ENCODE results near the gene PIP5K1C. TPM values are rescaled to one million over a fixed set of nuclear protein-coding genes. Genes with fewer than 3 reads are reported as not detected.
A peak's percentile ranks its signal among the peaks of the same experiment; 100 is the strongest.
"Not testable (repeated sequence)": the region's sequence is repeated elsewhere in the genome, so short reads cannot be mapped to it uniquely, and the experiment has no call there.

PIP5K1C gene
- total RNA-seq, 1 experiment from 2014 or later: 11.8 TPM

- no peaks in the 10 kb centered on the region for H3K27me3 ChIP-seq
- no peak overlapping the region for H3K27ac ChIP-seq
- no peak for DNase-seq
- peaks cover 11% of the 10 kb centered on the region for H3K36me3 ChIP-seq
- H3K9me3 ChIP-seq (replicated peaks): no peaks in the 10 kb centered on the region
- H3K4me1 ChIP-seq: peaks cover 22% of the 10 kb centered on the region
- no peak overlapping the region for H3K4me3 ChIP-seq
Measured at GRCh38 chr19:3657395-3657769, 42.9 kb downstream of the PIP5K1C start.

- Histone ChIP-seq H3K27me3 (no peaks in the 10 kb centered on the region), H3K9me3 (replicated peaks) (no peaks in the 10 kb centered on the region), H3K36me3 (peaks cover 11% of the 10 kb centered on the region), H3K4me1 (peaks cover 22% of the 10 kb centered on the region), H3K4me3 (no peak overlapping the region), H3K27ac (no peak overlapping the region; the same call in 1 of the 2 replicates)
- no peak for DNase-seq
Measured at GRCh38 chr19:3656747-3657394, 43.4 kb downstream of the PIP5K1C start.

- H3K27me3 ChIP-seq: no peaks in the 10 kb centered on the region
- H3K4me1 ChIP-seq: peaks cover 22% of the 10 kb centered on the region
- peak overlapping the region; percentile 89 for H3K27ac ChIP-seq
- H3K9me3 ChIP-seq (replicated peaks): no peaks in the 10 kb centered on the region
- peak; percentile 68 to 78 for DNase-seq
- H3K36me3 ChIP-seq: peaks cover 6% of the 10 kb centered on the region; the same call in 1 of the 2 replicates
- peak overlapping the region; percentile 30 for H3K4me3 ChIP-seq
Measured at GRCh38 chr19:3656073-3656746, 44.1 kb downstream of the PIP5K1C start.

GRCh38 chr19:3655402-3656072 is 44.7 kb downstream of the PIP5K1C start:
- peaks cover 5% of the 10 kb centered on the region; the same call in 1 of the 2 replicates for H3K36me3 ChIP-seq
- peak overlapping the region; percentile 89 for H3K27ac ChIP-seq
- H3K4me3 ChIP-seq: peak overlapping the region; percentile 30
- DNase-seq: peak; percentile 97 to 98
- H3K9me3 ChIP-seq (replicated peaks): no peaks in the 10 kb centered on the region
- H3K27me3 ChIP-seq: no peaks in the 10 kb centered on the region
- peaks cover 16% of the 10 kb centered on the region for H3K4me1 ChIP-seq

GRCh38 chr19:3653865-3654513 is 46.3 kb downstream of the PIP5K1C start:
- Histone ChIP-seq H3K27me3 (no peaks in the 10 kb centered on the region), H3K9me3 (replicated peaks) (no peaks in the 10 kb centered on the region), H3K4me1 (peaks cover 14% of the 10 kb centered on the region), H3K27ac (no peak overlapping the region), H3K4me3 (no peak overlapping the region), H3K36me3 (peaks cover 5% of the 10 kb centered on the region; the same call in 1 of the 2 replicates)
- peak in 1 of 2 experiments; percentile 44 for DNase-seq

GRCh38 chr19:3653081-3653795 is 47.0 kb downstream of the PIP5K1C start:
- H3K27me3 ChIP-seq: no peaks in the 10 kb centered on the region
- H3K9me3 ChIP-seq (replicated peaks): no peaks in the 10 kb centered on the region
- H3K4me1 ChIP-seq: peaks cover 14% of the 10 kb centered on the region
- H3K4me3 ChIP-seq: no peak overlapping the region
- H3K27ac ChIP-seq: no peak overlapping the region
- no peak for DNase-seq
- H3K36me3 ChIP-seq: peaks cover 5% of the 10 kb centered on the region; the same call in 1 of the 2 replicates

GRCh38 chr19:3652422-3652821 is 47.8 kb downstream of the PIP5K1C start:
- Histone ChIP-seq H3K27ac (no peak overlapping the region), H3K27me3 (no peaks in the 10 kb centered on the region), H3K4me1 (peaks cover 14% of the 10 kb centered on the region), H3K36me3 (peaks cover 5% of the 10 kb centered on the region; the same call in 1 of the 2 replicates), H3K4me3 (no peak overlapping the region), H3K9me3 (replicated peaks) (no peaks in the 10 kb centered on the region)
- DNase-seq: no peak

GRCh38 chr19:3651684-3652083 is 48.6 kb downstream of the PIP5K1C start:
- no peak for DNase-seq
- H3K27me3 ChIP-seq: no peaks in the 10 kb centered on the region
- H3K4me1 ChIP-seq: peaks cover 14% of the 10 kb centered on the region
- H3K27ac ChIP-seq: no peak overlapping the region
- no peak overlapping the region for H3K4me3 ChIP-seq
- H3K36me3 ChIP-seq: no peaks in the 10 kb centered on the region
- no peaks in the 10 kb centered on the region for H3K9me3 ChIP-seq (replicated peaks)

GRCh38 chr19:3649888-3650287 is 50.4 kb downstream of the PIP5K1C start:
- Histone ChIP-seq H3K9me3 (replicated peaks) (no peaks in the 10 kb centered on the region), H3K4me1 (no peaks in the 10 kb centered on the region), H3K36me3 (peaks cover 2% of the 10 kb centered on the region; the same call in 1 of the 2 replicates), H3K27me3 (no peaks in the 10 kb centered on the region), H3K4me3 (no peak overlapping the region), H3K27ac (no peak overlapping the region)
- no peak for DNase-seq

- H3K4me1 ChIP-seq: no peaks in the 10 kb centered on the region
- H3K27ac ChIP-seq: no peak overlapping the region
- peaks cover 2% of the 10 kb centered on the region; the same call in 1 of the 2 replicates for H3K36me3 ChIP-seq
- no peaks in the 10 kb centered on the region for H3K9me3 ChIP-seq (replicated peaks)
- no peak for DNase-seq
- no peak overlapping the region for H3K4me3 ChIP-seq
- no peaks in the 10 kb centered on the region for H3K27me3 ChIP-seq
Measured at GRCh38 chr19:3648037-3648905, 52.0 kb downstream of the PIP5K1C start.

GRCh38 chr19:3647102-3647501 is 53.2 kb downstream of the PIP5K1C start:
- H3K27ac ChIP-seq; H3K4me1 ChIP-seq; H3K4me3 ChIP-seq; DNase-seq; H3K27me3 ChIP-seq; H3K9me3 ChIP-seq (replicated peaks); H3K36me3 ChIP-seq: not testable (repeated sequence)

- no peak overlapping the region for H3K4me3 ChIP-seq
Measured at GRCh38 chr19:3646336-3647092, 53.8 kb downstream of the PIP5K1C start.

GRCh38 chr19:3645726-3646125 is 54.5 kb downstream of the PIP5K1C start:
- H3K36me3 ChIP-seq: peaks cover 2% of the 10 kb centered on the region; the same call in 1 of the 2 replicates
- no peak for DNase-seq

More at GRCh38 chr19:3646336-3647092, 53.8 kb downstream of the PIP5K1C start:
- Histone ChIP-seq H3K36me3 (peaks cover 2% of the 10 kb centered on the region; the same call in 1 of the 2 replicates), H3K4me1 (no peaks in the 10 kb centered on the region), H3K9me3 (replicated peaks) (no peaks in the 10 kb centered on the region), H3K27ac (no peak overlapping the region), H3K27me3 (no peaks in the 10 kb centered on the region)
- DNase-seq: no peak

More at GRCh38 chr19:3645726-3646125, 54.5 kb downstream of the PIP5K1C start:
- Histone ChIP-seq H3K9me3 (replicated peaks) (no peaks in the 10 kb centered on the region), H3K4me3 (no peak overlapping the region), H3K27me3 (no peaks in the 10 kb centered on the region), H3K4me1 (no peaks in the 10 kb centered on the region), H3K27ac (no peak overlapping the region)

Measured in SJCRH30 (cell line).